Brain microvascular endothelial cell (primary cell): ENCODE measurements around the gene TMEM42.

ENCODE experiments used
- DNase-seq: peaks from one replicate; pipeline ENCODE4 v3.0.0-alpha.2; 2020
- H3K27ac ChIP-seq: fragments of 250-450 bp; sonication (Bioruptor Pico); 2 replicates; pipeline ENCODE4 v1.5.1; 2020; ENCODE audit warnings: mild to moderate bottlenecking, moderate library complexity
- H3K27me3 ChIP-seq: fragments of 250-450 bp; sonication (Bioruptor Pico); replicated peaks from 2 replicates; pipeline ENCODE4 v1.5.1; 2020; ENCODE audit warnings: mild to moderate bottlenecking
- H3K36me3 ChIP-seq: fragments of 250-450 bp; sonication (Bioruptor Pico); replicated peaks from 2 replicates; pipeline ENCODE4 v1.5.1; 2020; ENCODE audit warnings: mild to moderate bottlenecking
- H3K4me3 ChIP-seq: 2 replicates; pipeline ENCODE4 v1.5.1; 2011; ENCODE audit warnings: low read depth, mild to moderate bottlenecking, control low read depth, low read length, moderate library complexity
- CTCF ChIP-seq: IDR thresholded peaks from 2 replicates; pipeline ENCODE4 v1.5.1; 2011; ENCODE audit warnings: low read depth, mild to moderate bottlenecking, moderate library complexity, low read length, control low read depth, inconsistent platforms; ENCODE audit errors: missing control alignments
- in situ Hi-C: cut with HindIII; loops from 2 replicates; pipeline ENCODE4 v1.10.0; 2017; ENCODE audit warnings: low sequenced_read_pairs, low pct_ligation_motif_present

The TMEM42 gene

GRCh38 chr3:44831232-44831631 lies 30.5 kb upstream of the TMEM42 start:
- Histone ChIP-seq H3K36me3 (no peaks in the 10 kb centered on the region), H3K27ac (no peak overlapping the region)
- in situ Hi-C loops, result no loop called here

GRCh38 chr3:44832032-44832431 lies 29.7 kb upstream of the TMEM42 start:
- Histone ChIP-seq H3K27me3 (no peaks in the 10 kb centered on the region), H3K27ac (no peak overlapping the region), H3K4me3 (no peak overlapping the region), H3K36me3 (no peaks in the 10 kb centered on the region)
- in situ Hi-C loops, result no loop called here
- no peak for DNase-seq
- no peak for TF ChIP-seq CTCF

More at GRCh38 chr3:44831232-44831631, 30.5 kb upstream of the TMEM42 start:
- Histone ChIP-seq H3K27me3 (no peaks in the 10 kb centered on the region), H3K4me3 (no peak overlapping the region)
- TF ChIP-seq CTCF, result no peak
- DNase-seq, result no peak

- no peak for TF ChIP-seq CTCF
- in situ Hi-C loops, result no loop called here
- Histone ChIP-seq H3K4me3 (no peak overlapping the region), H3K27me3 (no peaks in the 10 kb centered on the region), H3K27ac (no peak overlapping the region), H3K36me3 (no peaks in the 10 kb centered on the region)
- DNase-seq, result no peak
Measured at GRCh38 chr3:44832965-44833364, 28.7 kb upstream of the TMEM42 start.

GRCh38 chr3:44833394-44833793 lies 28.3 kb upstream of the TMEM42 start:
- H3K36me3 ChIP-seq, result no peaks in the 10 kb centered on the region
- H3K27me3 ChIP-seq, result no peaks in the 10 kb centered on the region
- no peak for TF ChIP-seq CTCF
- H3K27ac ChIP-seq, result no peak overlapping the region
- H3K4me3 ChIP-seq, result no peak overlapping the region
- no peak for DNase-seq
- in situ Hi-C loops, result no loop called here

- H3K36me3 ChIP-seq, result no peaks in the 10 kb centered on the region
- H3K4me3 ChIP-seq, result no peak overlapping the region
- no peak for TF ChIP-seq CTCF
- no peak for DNase-seq
- no peak overlapping the region for H3K27ac ChIP-seq
- in situ Hi-C loops, result no loop called here
- no peaks in the 10 kb centered on the region for H3K27me3 ChIP-seq
Measured at GRCh38 chr3:44835684-44836083, 26.0 kb upstream of the TMEM42 start.

- Histone ChIP-seq H3K36me3 (no peaks in the 10 kb centered on the region), H3K4me3 (no peak overlapping the region), H3K27ac (no peak overlapping the region), H3K27me3 (no peaks in the 10 kb centered on the region)
- TF ChIP-seq CTCF, result no peak
- no peak for DNase-seq
- in situ Hi-C loops, result no loop called here
Measured at GRCh38 chr3:44842376-44842775, 19.3 kb upstream of the TMEM42 start.
